ENCODE results near the gene CUBN.
A peak's percentile ranks its signal among the peaks of the same experiment; 100 is the strongest.

The CUBN gene

DNA sequence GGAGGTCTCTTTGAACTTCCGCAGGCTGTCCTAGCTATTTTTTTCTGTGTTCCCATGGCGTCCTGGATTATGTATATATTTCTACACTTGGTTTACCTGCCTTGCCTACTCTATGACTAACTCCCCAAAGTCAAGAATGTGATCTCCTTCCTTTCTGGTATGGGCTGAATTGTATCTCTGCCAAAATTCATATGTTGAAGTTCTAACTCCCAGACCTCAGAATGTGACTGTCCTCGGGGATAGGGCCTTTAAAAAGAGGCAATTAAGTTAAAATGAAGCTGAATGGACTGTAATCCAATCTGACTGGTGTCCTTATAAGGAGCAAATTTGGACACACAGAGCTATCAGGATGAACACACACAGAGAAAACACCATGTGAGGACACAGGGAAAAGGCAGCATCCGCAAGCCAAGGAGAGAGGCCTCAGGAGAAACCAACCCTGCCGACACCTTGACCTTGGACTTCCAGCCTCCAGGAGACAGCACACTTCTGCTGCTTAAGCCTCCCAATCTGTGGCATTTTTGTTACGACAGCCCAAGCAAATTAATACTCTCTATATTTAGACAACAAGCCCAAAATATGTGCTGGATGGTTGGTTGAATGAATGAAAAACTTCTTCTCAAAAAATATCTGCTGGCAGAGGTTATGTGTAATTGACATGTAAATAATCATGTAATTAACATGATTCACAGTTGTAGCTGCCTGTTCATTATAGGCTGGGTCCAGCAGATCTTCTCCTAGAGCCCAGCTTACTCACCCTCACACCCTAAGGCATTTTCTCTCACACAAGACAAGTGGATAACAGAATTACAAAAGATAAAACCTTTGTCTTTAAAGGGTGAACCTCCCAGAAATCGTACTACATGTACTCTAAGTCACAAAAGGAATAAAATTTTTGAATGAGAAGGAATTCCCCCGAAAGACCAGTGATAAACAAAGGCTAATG, 123.7 kb downstream of the CUBN start:
- DNase-seq (ENCODE audit: low spot score in 2 of 2) (no peak), ATAC-seq (ENCODE audit: low read depth) (no peak)
- Mint-ChIP-seq H3K36me3 (peaks cover 1% of the 10 kb centered on the region), H3K4me1 (no peaks in the 10 kb centered on the region), H3K4me3 (no peak overlapping the region), H3K27me3 (peaks cover 11% of the 10 kb centered on the region), H3K9me3 (peaks cover 5% of the 10 kb centered on the region), H3K27ac (no peak overlapping the region)

DNA sequence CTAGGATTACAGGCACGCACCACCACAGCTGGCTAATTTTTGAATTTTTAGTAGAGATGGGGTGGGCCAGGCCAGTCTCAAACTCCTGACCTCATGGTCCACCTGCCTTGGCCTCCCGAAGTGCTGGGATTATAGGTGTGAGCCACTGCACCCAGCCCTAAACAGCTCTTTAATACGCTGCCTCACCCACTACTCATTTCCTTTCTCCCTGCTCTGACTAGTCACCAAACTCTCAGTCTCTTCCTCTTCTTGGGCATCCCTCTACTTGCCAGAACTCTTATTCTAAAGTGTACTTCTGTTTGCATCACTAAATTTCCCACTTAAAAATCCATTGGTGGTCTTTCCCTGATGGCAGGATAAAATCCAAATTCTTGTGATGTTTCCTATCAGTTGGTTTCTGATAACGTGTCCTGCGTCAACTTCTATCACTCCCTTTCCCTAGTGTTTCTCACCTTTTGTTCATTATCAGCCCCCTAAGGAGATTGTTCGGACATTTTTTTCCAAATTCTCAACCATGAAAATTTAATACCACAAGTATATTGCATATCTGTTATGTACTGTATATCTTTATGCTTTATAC, 124.7 kb downstream of the CUBN start:
- Mint-ChIP-seq H3K27ac (no peak overlapping the region), H3K4me3 (no peak overlapping the region), H3K9me3 (peaks cover 5% of the 10 kb centered on the region), H3K36me3 (no peaks in the 10 kb centered on the region), H3K27me3 (peaks cover 11% of the 10 kb centered on the region), H3K4me1 (no peaks in the 10 kb centered on the region)
- ATAC-seq (ENCODE audit: low read depth), result no peak
- DNase-seq (ENCODE audit: low spot score in 2 of 2), result no peak

DNA sequence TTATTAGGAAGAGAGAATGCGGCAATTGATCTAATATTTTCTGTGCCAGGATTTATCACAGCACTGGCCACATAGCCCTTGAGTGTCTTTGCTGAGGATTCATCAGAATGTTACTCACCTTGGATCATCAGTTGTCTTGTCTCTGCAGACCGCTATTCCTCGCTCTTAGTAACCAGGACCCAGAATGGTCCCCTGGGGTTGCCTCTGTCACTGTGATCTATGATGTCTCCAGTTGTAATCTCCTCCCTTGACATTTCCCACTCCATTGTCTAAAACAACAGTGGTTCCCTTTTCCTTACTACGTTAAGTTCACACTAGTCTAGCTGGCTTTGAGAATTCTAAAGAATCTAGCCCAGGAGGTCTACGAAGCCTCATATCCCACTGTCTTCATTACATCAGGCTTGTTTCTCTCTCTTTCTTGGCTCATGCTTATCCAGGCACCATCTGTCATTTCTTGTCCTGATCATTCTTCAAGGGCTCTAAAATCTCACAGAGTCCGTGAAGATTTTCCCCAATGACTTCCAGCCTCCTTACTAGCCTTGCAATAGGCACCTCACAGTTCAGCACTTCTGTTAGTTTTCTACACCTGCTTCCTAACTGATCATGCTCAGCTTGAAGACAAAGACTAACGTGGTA, 125.8 kb downstream of the CUBN start:
- H3K4me3 Mint-ChIP-seq, result no peak overlapping the region
- H3K27me3 Mint-ChIP-seq, result peaks cover 11% of the 10 kb centered on the region
- DNase-seq (ENCODE audit: low spot score in 2 of 2), result no peak
- no peaks in the 10 kb centered on the region for H3K36me3 Mint-ChIP-seq
- H3K9me3 Mint-ChIP-seq, result peaks cover 5% of the 10 kb centered on the region
- no peak for ATAC-seq (ENCODE audit: low read depth)
- H3K27ac Mint-ChIP-seq, result no peak overlapping the region
- no peaks in the 10 kb centered on the region for H3K4me1 Mint-ChIP-seq

DNA sequence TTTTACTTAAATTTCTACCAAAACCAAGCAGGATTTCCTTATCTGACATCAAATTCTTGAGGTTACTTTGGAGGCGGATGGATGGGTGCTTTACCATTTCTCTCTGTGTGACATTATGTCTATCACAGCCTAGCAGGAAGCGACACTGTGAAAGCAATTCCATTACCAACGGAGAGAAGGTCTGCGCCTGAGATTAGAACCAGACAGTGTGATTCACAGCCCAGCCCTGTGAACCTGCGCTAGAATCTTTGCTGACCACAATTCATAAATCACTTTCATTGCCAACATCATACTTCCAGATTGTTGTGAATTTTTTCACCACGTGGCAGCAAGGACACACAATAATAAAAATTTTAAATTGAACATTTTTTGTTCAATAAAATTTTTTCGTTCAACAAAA, 126.5 kb downstream of the CUBN start:
- Mint-ChIP-seq H3K27ac (no peak overlapping the region), H3K36me3 (no peaks in the 10 kb centered on the region), H3K4me1 (no peaks in the 10 kb centered on the region), H3K9me3 (peaks cover 5% of the 10 kb centered on the region), H3K4me3 (no peak overlapping the region), H3K27me3 (peaks cover 11% of the 10 kb centered on the region)
- ATAC-seq (ENCODE audit: low read depth), result no peak
- DNase-seq (ENCODE audit: low spot score in 2 of 2), result no peak

DNA sequence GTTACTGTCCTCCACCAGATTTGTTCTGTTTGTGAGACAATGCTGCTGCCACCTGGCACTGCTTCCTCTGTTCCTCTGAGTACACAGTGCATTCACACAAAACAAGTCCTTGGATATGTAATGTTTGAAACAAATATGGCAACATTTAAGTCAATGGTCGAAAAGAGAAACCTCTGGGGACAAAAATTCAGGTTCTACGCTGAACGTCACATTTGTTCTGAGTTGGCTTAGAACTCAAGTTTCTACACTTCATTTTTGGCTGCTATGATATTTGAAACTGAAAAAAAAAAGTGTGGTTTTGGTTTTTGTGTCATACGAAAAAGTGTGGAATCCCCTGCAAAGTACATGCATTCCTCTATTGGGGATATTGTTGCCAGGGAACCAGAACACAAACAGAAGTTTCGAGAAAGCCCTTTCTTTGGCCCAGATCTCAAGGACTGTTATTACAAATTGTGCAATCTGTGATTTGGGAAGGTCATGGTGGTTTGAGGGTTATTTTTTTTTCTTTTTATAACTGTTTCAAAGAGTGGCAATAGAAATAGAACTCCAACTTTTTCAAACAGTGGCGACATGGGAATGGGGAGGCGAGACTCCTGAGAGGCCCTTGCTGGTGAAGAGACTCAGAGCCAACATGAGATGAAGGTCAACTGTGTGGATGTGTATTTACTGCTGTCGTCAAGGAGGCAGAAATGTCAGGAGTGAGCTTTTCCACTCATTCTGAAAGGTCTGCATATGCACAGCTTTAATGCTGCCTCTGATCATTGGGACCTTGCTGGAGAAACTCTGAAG, 127.5 kb downstream of the CUBN start:
- H3K9me3 Mint-ChIP-seq, result peaks cover 5% of the 10 kb centered on the region
- no peaks in the 10 kb centered on the region for H3K4me1 Mint-ChIP-seq
- no peaks in the 10 kb centered on the region for H3K36me3 Mint-ChIP-seq
- no peak for DNase-seq (ENCODE audit: low spot score in 2 of 2)
- ATAC-seq (ENCODE audit: low read depth), result peak; percentile 27
- peaks cover 11% of the 10 kb centered on the region for H3K27me3 Mint-ChIP-seq
- no peak overlapping the region for H3K27ac Mint-ChIP-seq
- H3K4me3 Mint-ChIP-seq, result no peak overlapping the region

DNA sequence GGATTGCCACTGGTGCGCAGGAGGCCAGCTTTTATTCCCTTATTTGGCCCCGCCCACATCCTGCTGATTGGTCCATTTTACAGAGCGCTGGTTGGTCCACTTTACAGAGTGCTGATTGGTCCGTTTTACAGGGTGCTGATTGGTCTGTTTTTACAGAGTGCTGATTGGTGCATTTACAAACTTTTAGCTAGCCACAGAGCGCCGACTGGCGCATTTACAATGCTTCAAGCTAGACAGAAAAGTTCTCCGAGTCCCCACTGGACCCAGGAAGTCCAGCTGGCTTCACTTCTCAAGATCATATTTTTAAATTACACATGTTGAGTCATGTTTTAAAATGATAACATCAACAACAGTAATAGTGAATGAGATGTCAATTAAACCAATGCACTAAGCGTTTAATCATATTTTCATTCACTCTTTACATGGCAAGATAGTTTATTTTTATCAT, 128.3 kb downstream of the CUBN start:
- no peak overlapping the region for H3K4me3 Mint-ChIP-seq
- H3K4me1 Mint-ChIP-seq, result no peaks in the 10 kb centered on the region

DNA sequence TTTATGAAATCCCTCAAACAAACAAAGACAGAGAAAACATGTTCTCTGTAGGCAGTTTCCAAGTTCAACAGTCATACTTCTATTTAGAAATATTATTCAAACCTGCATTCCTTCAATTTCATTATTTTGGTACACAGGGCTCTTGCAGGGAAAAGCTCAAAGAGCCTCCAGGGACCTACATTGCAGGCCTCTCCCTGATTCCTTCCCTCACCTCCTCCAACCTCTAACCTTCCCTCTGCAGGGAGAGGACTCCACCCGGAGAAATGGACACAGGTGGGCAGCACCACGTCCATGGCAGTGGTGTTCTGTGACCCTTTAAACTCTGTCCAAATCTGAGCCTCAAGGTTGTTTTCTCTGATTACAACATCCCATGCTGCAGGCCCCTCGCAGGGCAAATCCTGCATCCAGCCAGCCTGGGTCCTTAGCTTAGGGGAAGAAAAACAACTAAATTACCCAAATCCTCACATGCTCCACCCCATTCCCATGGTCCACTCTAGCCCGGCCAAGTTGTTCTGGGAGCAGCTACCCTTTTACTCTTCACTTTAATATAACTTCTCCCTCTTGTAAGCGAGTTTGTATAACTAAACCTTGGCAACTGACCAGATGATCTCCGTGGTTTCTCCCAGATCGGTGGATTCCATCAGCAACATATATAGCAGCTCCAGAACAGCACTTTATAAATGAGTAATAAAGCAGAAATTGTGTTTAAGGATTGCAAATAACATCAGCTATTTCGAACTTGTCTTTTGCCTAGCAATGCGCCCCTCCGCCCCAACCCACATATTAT, 129.8 kb downstream of the CUBN start:
- peaks cover 9% of the 10 kb centered on the region for H3K27me3 Mint-ChIP-seq
- H3K36me3 Mint-ChIP-seq, result no peaks in the 10 kb centered on the region
- peaks cover under 1% of the 10 kb centered on the region for H3K9me3 Mint-ChIP-seq
- no peak for DNase-seq (ENCODE audit: low spot score in 2 of 2)
- no peak overlapping the region for H3K4me3 Mint-ChIP-seq
- H3K27ac Mint-ChIP-seq, result no peak overlapping the region
- peaks cover 3% of the 10 kb centered on the region for H3K4me1 Mint-ChIP-seq
- no peak for ATAC-seq (ENCODE audit: low read depth)

More for the DNA sequence above, 128.3 kb downstream of the CUBN start:
- H3K27me3 Mint-ChIP-seq, result peaks cover 11% of the 10 kb centered on the region
- H3K36me3 Mint-ChIP-seq, result no peaks in the 10 kb centered on the region
- H3K27ac Mint-ChIP-seq, result no peak overlapping the region
- DNase-seq (ENCODE audit: low spot score in 2 of 2) (no peak), ATAC-seq (ENCODE audit: low read depth) (no peak)
- peaks cover 5% of the 10 kb centered on the region for H3K9me3 Mint-ChIP-seq

DNA sequence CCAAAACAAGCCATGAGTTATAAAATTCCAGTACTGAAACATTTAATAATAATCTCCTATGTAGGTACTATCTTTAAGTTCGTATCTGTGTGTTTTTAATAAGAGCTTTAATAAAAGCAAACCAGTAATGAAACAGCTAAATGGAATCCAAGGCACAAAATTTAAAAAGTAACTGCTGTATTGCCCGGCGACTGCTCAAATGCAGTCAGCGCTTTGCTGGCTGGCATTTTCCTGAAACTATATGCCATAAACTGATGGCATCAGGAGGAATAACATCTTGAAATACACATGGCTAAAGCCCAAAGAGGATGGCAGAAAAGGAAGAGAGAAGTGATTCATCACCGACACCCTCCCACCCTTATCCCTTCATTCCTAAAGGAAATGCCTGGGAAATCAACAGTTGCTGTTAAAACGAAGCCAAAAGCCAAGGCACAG, 133.1 kb downstream of the CUBN start:
- H3K4me1 Mint-ChIP-seq, result peaks cover 3% of the 10 kb centered on the region
- no peaks in the 10 kb centered on the region for H3K9me3 Mint-ChIP-seq
- H3K36me3 Mint-ChIP-seq, result no peaks in the 10 kb centered on the region
- H3K27ac Mint-ChIP-seq, result no peak overlapping the region
- DNase-seq (ENCODE audit: low spot score in 2 of 2), result no peak
- no peak for ATAC-seq (ENCODE audit: low read depth)
- H3K27me3 Mint-ChIP-seq, result peaks cover 5% of the 10 kb centered on the region
- H3K4me3 Mint-ChIP-seq, result no peak overlapping the region

DNA sequence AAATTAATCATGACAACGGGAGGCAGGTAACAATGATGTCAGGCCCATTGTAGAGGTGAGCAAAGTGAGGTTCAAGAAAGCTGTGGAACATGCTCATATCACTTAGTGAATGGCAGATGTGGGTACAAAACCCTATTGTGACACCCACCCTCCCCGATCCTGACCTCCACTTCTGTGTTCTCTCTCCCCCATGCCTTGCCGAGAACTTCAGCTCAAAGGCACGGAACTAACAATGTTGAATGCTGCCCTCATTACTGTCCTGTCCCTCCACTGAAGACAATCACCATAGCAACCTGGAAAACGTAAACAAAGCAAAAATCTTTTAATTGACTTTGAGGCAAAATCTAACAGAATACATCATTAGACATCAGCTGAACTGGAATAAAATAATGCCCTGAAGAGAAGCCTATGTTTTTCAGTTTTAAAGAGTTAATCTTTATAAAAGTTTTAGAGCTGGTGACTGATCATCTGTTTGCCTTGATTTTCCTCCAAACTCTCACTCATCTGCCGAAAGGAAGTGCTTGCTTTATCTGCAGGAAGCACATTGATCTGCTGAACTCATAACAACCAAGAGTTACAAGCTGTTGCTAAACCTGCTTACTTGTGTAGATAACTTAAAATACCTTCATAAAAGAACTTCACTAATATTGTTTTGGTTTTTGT, 133.6 kb downstream of the CUBN start:
- ATAC-seq (ENCODE audit: low read depth) (no peak), DNase-seq (ENCODE audit: low spot score in 2 of 2) (no peak)
- Mint-ChIP-seq H3K9me3 (no peaks in the 10 kb centered on the region), H3K4me3 (no peak overlapping the region), H3K27me3 (peaks cover 5% of the 10 kb centered on the region), H3K36me3 (no peaks in the 10 kb centered on the region), H3K4me1 (peaks cover 3% of the 10 kb centered on the region), H3K27ac (no peak overlapping the region)

DNA sequence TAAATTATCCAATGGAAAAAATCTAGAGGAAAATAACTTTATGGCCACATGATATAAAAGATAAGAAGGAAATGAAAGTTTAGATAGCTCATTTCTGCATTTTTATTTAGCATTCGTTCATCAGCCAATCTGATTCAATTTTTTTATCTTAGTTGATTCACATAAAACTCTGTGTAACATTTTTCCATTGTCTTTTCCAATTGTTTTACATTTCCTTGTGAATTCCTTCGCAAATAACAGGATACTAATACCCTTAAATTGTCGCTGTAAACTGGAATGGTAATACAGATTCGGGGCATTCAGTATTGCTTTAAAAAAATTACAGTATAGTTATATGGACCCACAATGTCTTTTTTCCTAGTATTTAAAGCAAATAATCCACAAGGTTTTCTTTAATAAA, 136.4 kb downstream of the CUBN start:
- no peak overlapping the region for H3K27ac Mint-ChIP-seq
- DNase-seq (ENCODE audit: low spot score in 2 of 2), result no peak
- H3K27me3 Mint-ChIP-seq, result peaks cover 5% of the 10 kb centered on the region
- H3K36me3 Mint-ChIP-seq, result no peaks in the 10 kb centered on the region
- no peak for ATAC-seq (ENCODE audit: low read depth)
- H3K4me1 Mint-ChIP-seq, result peaks cover 3% of the 10 kb centered on the region
- no peak overlapping the region for H3K4me3 Mint-ChIP-seq
- H3K9me3 Mint-ChIP-seq, result no peaks in the 10 kb centered on the region

DNA sequence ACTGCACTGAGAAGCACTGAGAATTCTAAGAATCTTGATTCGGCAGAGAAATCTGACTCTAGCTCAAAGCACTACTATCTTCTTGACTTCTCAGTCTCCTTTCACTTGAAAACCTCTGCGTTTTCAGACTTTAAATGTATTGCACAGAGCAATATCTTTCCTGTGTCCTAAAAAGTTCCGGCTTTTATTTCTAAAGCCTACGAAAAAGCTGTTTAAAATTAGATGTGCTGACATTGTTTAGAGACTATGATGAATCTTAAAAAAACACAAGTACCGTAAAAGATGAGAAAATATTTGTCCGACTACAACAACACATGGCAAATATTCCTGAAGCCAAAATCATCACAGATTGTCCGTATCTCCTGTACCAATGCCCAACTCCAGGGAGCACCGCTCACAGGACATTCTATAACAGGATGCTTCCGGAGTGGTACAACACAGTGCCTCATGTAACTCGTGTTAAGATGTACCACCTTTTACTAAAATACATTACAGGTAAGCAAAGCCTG, 136.9 kb downstream of the CUBN start:
- Mint-ChIP-seq H3K9me3 (no peaks in the 10 kb centered on the region), H3K4me3 (no peak overlapping the region), H3K27ac (no peak overlapping the region), H3K27me3 (peaks cover 5% of the 10 kb centered on the region), H3K4me1 (peaks cover 3% of the 10 kb centered on the region), H3K36me3 (no peaks in the 10 kb centered on the region)
- DNase-seq (ENCODE audit: low spot score in 2 of 2) (no peak), ATAC-seq (ENCODE audit: low read depth) (no peak)

DNA sequence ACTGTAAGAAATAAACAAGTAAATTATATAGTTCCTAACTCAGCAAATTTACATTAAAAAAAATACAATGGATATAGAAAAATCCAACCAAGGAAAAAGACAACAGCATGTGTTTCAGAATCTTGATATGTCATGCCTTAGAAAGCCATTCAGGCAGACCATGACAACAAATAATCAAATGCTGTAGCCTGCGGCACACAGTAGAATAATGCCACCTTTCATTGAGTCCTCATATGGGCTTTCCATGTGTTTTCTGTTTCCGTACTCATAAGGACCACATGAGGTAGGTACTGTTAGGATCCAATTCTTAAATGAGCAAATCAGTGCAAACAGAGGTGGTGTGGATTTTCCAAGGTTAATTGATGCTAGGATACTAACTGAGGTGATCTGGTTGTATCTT, 138.6 kb downstream of the CUBN start:
- H3K36me3 Mint-ChIP-seq, result no peaks in the 10 kb centered on the region
- DNase-seq (ENCODE audit: low spot score in 2 of 2) (no peak), ATAC-seq (ENCODE audit: low read depth) (no peak)
- H3K27me3 Mint-ChIP-seq, result peaks cover 5% of the 10 kb centered on the region
- H3K9me3 Mint-ChIP-seq, result no peaks in the 10 kb centered on the region
- no peak overlapping the region for H3K4me3 Mint-ChIP-seq
- no peak overlapping the region for H3K27ac Mint-ChIP-seq
- peaks cover 2% of the 10 kb centered on the region for H3K4me1 Mint-ChIP-seq
